GM18519 (cell line): ENCODE results near the gene PLCB4.

Experiments
- ATAC-seq: cut with Tn5 transposase; IDR thresholded peaks from one replicate; pipeline ENCODE4 v1.9.1; 2021; ENCODE audit warnings: mild to moderate bottlenecking, moderate library complexity; ENCODE audit not compliant: unreplicated experiment, low FRiP score

Gene PLCB4

GRCh38 chr20:9344083-9344920 is 275.4 kb downstream of the PLCB4 start:
- no peak for ATAC-seq

GRCh38 chr20:9348316-9348715 is 279.4 kb downstream of the PLCB4 start:
- ATAC-seq, result no peak

GRCh38 chr20:9348747-9349146 is 279.9 kb downstream of the PLCB4 start:
- no peak for ATAC-seq

DNA sequence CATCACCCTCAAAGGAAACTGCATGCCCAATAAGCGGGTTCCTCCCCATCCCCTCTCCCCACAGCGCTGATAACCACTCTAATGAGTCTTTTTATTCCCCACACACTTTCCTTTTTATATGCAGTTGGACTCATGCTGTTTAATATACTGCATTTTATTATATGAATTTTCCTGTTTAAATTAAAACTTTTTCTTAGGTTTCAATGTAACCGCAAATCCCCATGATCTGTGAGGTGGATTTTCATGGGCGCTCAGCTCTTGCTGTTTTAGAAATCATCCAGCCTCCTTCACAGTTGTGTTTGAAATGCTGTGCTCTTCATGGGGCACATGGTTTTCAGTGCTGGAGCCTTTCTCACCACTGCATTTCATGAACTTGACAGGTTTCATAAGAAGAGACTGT is 280.4 kb downstream of the PLCB4 start:
- ATAC-seq, result no peak

- ATAC-seq, result no peak
Observed at GRCh38 chr20:9352739-9353138, 283.9 kb downstream of the PLCB4 start.

GRCh38 chr20:9353180-9353915 is 284.5 kb downstream of the PLCB4 start:
- no peak for ATAC-seq

GRCh38 chr20:9353916-9354276 is 285.0 kb downstream of the PLCB4 start:
- ATAC-seq, result no peak

DNA sequence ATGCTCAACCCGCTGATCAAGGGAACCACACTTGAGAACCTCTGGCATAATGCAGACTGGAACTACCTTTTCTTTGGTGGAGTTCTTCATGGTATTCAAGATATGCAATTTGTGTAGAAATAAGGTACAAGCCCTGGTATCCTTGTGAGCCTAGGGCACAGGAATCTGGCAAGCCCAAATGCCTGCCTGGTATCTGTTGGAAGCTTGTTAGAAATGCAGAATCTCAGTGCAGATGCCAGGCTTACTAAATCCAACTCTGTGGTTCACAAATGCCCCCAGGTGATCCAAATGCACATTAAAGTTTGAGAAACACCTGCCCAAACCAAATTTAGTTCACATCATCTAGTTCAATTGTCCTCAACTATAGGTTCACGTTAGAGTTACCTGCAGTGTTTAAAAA is 285.7 kb downstream of the PLCB4 start:
- ATAC-seq, result no peak

DNA sequence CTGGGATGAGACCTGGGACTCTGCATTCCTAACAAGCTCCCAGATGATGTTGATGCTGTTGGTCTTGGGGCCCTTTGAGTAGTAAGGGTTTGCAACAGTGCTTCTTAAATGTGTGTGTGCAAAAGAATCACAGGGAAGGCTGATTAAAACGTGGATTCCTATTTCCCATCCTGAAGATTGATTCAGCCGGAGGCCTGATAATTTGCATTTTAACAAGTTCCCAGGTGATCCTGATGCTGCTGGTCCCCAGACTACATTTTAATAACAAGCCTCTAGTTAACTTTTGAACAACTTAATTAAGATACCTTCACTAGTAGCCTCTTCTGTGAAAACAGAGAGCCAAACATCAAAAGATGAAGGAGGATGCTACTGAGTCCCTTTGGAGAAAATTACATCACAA is 289.1 kb downstream of the PLCB4 start:
- no peak for ATAC-seq

GRCh38 chr20:9359561-9360308 is 290.8 kb downstream of the PLCB4 start:
- no peak for ATAC-seq

DNA sequence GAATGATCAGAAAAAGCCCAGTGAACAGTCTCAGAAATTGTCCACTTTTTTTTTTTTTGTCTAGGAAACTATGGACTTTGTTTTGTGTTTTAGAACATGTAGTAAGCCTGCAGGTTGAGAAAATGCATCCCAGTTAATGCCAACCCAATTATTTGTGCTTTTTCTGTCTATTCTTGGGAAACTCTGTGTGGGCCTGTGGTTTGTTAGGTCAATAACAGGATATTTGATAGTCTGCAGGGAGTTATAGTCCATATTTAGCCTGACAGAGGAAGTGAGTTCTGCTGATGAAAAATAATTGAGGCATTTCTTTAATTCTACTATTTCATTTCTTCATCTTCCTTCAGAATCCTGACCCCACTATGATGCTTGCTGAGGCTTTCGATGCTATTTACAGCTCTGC is 291.5 kb downstream of the PLCB4 start:
- ATAC-seq, result no peak

- no peak for ATAC-seq
Observed at GRCh38 chr20:9363673-9364072, 294.8 kb downstream of the PLCB4 start.

- ATAC-seq, result no peak
Observed at GRCh38 chr20:9367328-9367727, 298.4 kb downstream of the PLCB4 start.

DNA sequence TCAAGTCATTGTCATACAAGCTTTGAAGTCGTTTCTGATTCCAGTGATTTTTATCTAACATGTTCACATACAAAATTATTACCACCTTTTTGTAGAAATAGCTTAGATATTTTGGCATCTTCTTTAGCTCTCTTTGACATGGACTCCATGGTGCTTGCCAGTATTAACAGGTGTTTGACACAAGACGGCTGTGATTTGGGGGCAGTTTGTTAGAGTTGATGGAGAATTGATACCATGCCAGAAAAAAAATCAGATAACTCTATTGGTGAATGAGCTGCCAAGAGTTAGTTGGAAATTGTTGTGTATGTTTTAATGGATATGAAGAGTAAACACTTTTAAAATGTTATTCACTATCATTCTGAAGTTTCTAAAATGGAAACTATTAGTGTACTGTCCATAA is 298.9 kb downstream of the PLCB4 start:
- no peak for ATAC-seq

GRCh38 chr20:9368893-9369292 is 300.0 kb downstream of the PLCB4 start:
- no peak for ATAC-seq

DNA sequence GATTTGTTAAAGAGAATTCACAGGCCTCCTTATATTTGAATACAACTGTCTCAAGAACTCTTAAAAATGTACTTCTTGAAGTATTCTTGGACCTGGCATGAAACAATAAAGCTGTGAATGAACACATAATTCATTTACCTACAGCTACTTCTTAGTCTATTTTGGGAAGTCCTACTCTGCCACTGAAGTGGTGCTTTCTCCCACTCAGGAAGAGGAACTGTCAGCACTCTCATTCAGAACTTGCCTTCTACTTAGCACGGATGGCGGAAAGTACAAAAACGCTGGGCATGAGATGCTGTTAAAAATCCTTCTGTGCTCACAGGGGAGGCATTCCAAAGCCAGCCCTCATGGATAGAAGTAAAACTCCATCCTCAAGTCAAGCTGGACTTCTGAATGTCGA is 300.7 kb downstream of the PLCB4 start:
- no peak for ATAC-seq

DNA sequence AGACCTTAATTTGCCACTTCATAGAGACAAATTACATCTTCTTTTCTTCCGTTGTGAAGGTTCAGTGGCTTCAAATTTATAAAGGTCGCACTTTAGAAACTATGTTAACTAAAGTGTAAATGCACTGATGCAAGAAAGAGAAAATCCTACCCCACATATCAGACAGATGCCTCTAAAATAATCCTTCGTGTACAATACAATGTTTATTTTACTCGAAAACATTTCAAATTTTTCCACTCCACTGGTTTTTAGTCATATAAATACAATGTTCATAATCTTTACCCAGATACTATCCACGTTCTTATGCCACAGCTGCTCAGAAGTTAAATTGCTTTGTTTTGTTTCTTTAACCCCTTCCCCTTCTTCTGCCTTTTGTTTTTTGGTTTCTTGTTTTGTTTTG is 305.2 kb downstream of the PLCB4 start:
- no peak for ATAC-seq

DNA sequence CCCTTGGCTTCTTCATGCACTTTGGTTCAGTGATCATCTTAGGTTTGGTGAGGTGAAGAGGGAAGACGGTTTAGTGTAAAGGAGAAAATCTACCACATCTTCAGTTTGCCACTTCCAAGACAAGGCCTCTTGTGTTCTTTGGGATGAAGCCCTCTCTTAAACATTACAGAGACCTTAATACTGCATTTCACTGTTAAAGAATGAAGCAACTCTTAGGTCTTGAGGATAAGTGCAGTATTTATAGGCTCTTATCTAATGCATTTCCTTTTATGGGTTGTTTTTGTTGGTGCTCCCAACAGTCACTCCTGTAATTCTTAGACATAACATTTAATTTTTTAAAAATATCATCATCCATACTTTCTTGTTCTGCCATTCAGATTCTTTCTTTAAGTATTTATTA is 305.6 kb downstream of the PLCB4 start:
- ATAC-seq, result no peak

- ATAC-seq, result no peak
Observed at GRCh38 chr20:9375221-9375681, 306.4 kb downstream of the PLCB4 start.

GRCh38 chr20:9377007-9377406 is 308.1 kb downstream of the PLCB4 start:
- no peak for ATAC-seq
